SU-DHL-6 (cell line): Measurements from ENCODE around the gene MED27.

Experiments used
- H2AFZ ChIP-seq: fragments of 200-600 bp; sonication (generic); 2 replicates; pipeline ENCODE4 v1.6.1; 2014; ENCODE audit warnings: low read depth, mild to moderate bottlenecking, moderate library complexity, mixed read lengths, antibody characterized with exemption, low read length; ENCODE audit not compliant: severe bottlenecking
- H3F3A ChIP-seq: fragments of 200-600 bp; shearing (Covaris generic); 2 replicates; pipeline ENCODE4 v1.6.0; 2016; ENCODE audit warnings: antibody characterized with exemption, mild to moderate bottlenecking; ENCODE audit not compliant: insufficient read depth
- H3K27ac ChIP-seq: fragments of 200-600 bp; sonication (generic); 2 replicates; pipeline ENCODE4 v1.5.1; 2016; ENCODE audit warnings: low read depth, mild to moderate bottlenecking, low read length, moderate library complexity, mixed read lengths
- H3K27me3 ChIP-seq: fragments of 200-600 bp; sonication (generic), shearing (Covaris generic); 2 replicates; pipeline ENCODE4 v1.6.0; 2014; ENCODE audit warnings: mild to moderate bottlenecking, low read length
- H3K36me3 ChIP-seq: fragments of 200-600 bp; sonication (generic); 2 replicates; pipeline ENCODE4 v1.6.1; 2014; ENCODE audit warnings: mild to moderate bottlenecking, low read length, mixed read lengths
- H3K4me2 ChIP-seq: fragments of 300-600, 200-600 bp; shearing (Covaris generic), sonication (generic); 2 replicates; pipeline ENCODE4 v1.6.0; 2014; ENCODE audit warnings: low read length, low read depth, mild to moderate bottlenecking; ENCODE audit not compliant: poor library complexity, severe bottlenecking
- H3K4me3 ChIP-seq: fragments of 200-600 bp; sonication (generic); 2 replicates; pipeline ENCODE4 v1.5.1; 2014; ENCODE audit warnings: antibody characterized with exemption, low read length, mild to moderate bottlenecking, mixed read lengths; ENCODE audit not compliant: insufficient read depth, poor library complexity, severe bottlenecking
- H3K79me2 ChIP-seq: fragments of 200-600 bp; sonication (generic); 2 replicates; pipeline ENCODE4 v1.6.1; 2014; ENCODE audit warnings: mild to moderate bottlenecking, low read length, moderate library complexity; ENCODE audit not compliant: insufficient read depth
- H3K9ac ChIP-seq: fragments of 200-600 bp; sonication (generic); 2 replicates; pipeline ENCODE4 v1.7.0; 2014; ENCODE audit warnings: mild to moderate bottlenecking, low read length
- H3K9me2 ChIP-seq: fragments of 200-600 bp; sonication (generic); replicated peaks from 2 replicates; pipeline ENCODE4 v1.6.1; 2014; ENCODE audit warnings: low read length; ENCODE audit not compliant: insufficient read depth
- H3K9me3 ChIP-seq: fragments of 200-600 bp; sonication (generic); 2 replicates; pipeline ENCODE4 v1.6.1; 2014; ENCODE audit warnings: low read length, mixed read lengths; ENCODE audit not compliant: insufficient read depth
- H4K20me1 ChIP-seq: fragments of 200-600 bp; sonication (generic); 2 replicates; pipeline ENCODE4 v1.6.1; 2014; ENCODE audit warnings: low read depth, mild to moderate bottlenecking, antibody characterized with exemption, low read length, moderate library complexity, mixed read lengths
- EZH2phosphoT487 ChIP-seq: fragments of 200-600 bp; sonication (generic), shearing (Covaris generic); conservative IDR thresholded peaks from 2 replicates; pipeline ENCODE4 v1.6.1; 2018; ENCODE audit warnings: mild to moderate bottlenecking, antibody characterized with exemption, low read length, moderate library complexity, mixed read lengths
- TF ChIP-seq, protein P1 (sequence below): fragments of 200-600 bp; sonication (generic); IDR thresholded peaks from one replicate; pipeline ENCODE4 v1.5.1; 2017; ENCODE audit warnings: antibody characterized with exemption, mild to moderate bottlenecking, low read length, moderate library complexity; ENCODE audit not compliant: insufficient read depth, poor library complexity, severe bottlenecking

The MED27 gene

GRCh38 chr9:132042324-132042723 lies 37.3 kb downstream of the MED27 start:
- Histone ChIP-seq H3K36me3 (no peaks in the 10 kb centered on the region), H2AFZ (no peak overlapping the region), H4K20me1 (no peaks in the 10 kb centered on the region), H3K9me3 (no peaks in the 10 kb centered on the region), H3K9ac (no peak overlapping the region), H3K9me2 (no peaks in the 10 kb centered on the region), H3K4me2 (no peak overlapping the region), H3K4me3 (no peak overlapping the region), H3K27ac (no peak overlapping the region), H3K27me3 (no peaks in the 10 kb centered on the region), H3F3A (no peaks in the 10 kb centered on the region), H3K79me2 (no peaks in the 10 kb centered on the region)
- TF ChIP-seq EZH2phosphoT487: no peak
- TF ChIP-seq, protein P1, sequence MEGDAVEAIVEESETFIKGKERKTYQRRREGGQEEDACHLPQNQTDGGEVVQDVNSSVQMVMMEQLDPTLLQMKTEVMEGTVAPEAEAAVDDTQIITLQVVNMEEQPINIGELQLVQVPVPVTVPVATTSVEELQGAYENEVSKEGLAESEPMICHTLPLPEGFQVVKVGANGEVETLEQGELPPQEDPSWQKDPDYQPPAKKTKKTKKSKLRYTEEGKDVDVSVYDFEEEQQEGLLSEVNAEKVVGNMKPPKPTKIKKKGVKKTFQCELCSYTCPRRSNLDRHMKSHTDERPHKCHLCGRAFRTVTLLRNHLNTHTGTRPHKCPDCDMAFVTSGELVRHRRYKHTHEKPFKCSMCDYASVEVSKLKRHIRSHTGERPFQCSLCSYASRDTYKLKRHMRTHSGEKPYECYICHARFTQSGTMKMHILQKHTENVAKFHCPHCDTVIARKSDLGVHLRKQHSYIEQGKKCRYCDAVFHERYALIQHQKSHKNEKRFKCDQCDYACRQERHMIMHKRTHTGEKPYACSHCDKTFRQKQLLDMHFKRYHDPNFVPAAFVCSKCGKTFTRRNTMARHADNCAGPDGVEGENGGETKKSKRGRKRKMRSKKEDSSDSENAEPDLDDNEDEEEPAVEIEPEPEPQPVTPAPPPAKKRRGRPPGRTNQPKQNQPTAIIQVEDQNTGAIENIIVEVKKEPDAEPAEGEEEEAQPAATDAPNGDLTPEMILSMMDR: no peak

- no peak for TF ChIP-seq EZH2phosphoT487
- TF ChIP-seq, protein P1: no peak
- no peaks in the 10 kb centered on the region for H3K79me2 ChIP-seq
- H3K9me3 ChIP-seq: no peaks in the 10 kb centered on the region
- H3K27me3 ChIP-seq: no peaks in the 10 kb centered on the region
- H3K9ac ChIP-seq: no peak overlapping the region
- no peaks in the 10 kb centered on the region for H3F3A ChIP-seq
- no peaks in the 10 kb centered on the region for H3K9me2 ChIP-seq
- no peak overlapping the region for H2AFZ ChIP-seq
- H3K36me3 ChIP-seq: no peaks in the 10 kb centered on the region
- no peaks in the 10 kb centered on the region for H4K20me1 ChIP-seq
- H3K4me2 ChIP-seq: no peak overlapping the region
- no peak overlapping the region for H3K27ac ChIP-seq
- no peak overlapping the region for H3K4me3 ChIP-seq
Measured at GRCh38 chr9:132041798-132042197, 37.9 kb downstream of the MED27 start.

DNA sequence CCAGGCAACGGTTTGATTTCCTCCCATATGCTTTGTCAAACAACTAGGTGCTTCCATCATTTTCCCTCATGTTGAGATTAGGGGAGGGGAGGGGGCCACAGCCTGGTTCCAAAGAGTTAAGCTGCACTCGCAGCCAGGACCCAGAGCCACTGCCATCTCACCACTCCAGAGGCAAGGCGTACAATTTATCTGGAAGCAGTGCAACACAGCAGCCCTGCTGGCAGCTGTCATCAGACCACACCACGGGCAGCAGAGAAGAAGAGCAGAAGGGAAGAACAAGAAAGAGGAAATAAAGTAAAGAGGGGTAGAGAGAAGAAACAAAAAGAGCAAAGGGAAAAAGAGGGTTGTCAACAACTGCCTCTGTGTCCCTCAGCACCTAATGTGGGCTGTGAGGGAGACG lies 38.9 kb downstream of the MED27 start:
- TF ChIP-seq, protein P1: no peak
- TF ChIP-seq EZH2phosphoT487: no peak
- Histone ChIP-seq H3K9me2 (no peaks in the 10 kb centered on the region), H3K79me2 (no peaks in the 10 kb centered on the region), H3K27me3 (no peaks in the 10 kb centered on the region), H3K36me3 (no peaks in the 10 kb centered on the region), H3K9ac (no peak overlapping the region), H3K4me2 (no peak overlapping the region), H3K27ac (no peak overlapping the region), H4K20me1 (no peaks in the 10 kb centered on the region), H2AFZ (no peak overlapping the region), H3K4me3 (no peak overlapping the region), H3K9me3 (no peaks in the 10 kb centered on the region), H3F3A (no peaks in the 10 kb centered on the region)

GRCh38 chr9:132040246-132040645 lies 39.4 kb downstream of the MED27 start:
- Histone ChIP-seq H3K27me3 (no peaks in the 10 kb centered on the region), H3K4me3 (no peak overlapping the region), H3K4me2 (no peak overlapping the region), H3K9me3 (no peaks in the 10 kb centered on the region), H4K20me1 (no peaks in the 10 kb centered on the region), H2AFZ (no peak overlapping the region), H3K9ac (no peak overlapping the region), H3K36me3 (no peaks in the 10 kb centered on the region), H3F3A (no peaks in the 10 kb centered on the region), H3K9me2 (no peaks in the 10 kb centered on the region), H3K79me2 (no peaks in the 10 kb centered on the region), H3K27ac (no peak overlapping the region)
- TF ChIP-seq, protein P1: no peak
